ENCODE measurements around the gene TEX54.

The TEX54 gene

GRCh38 chr11:62832336-62833234 lies at the start of gene TEX54:
TEX54 (minus strand) TSS chr11:62832841.
- peaks cover 2% of the 10 kb centered on the region; the same call in 1 of the 2 replicates for H3K4me1 ChIP-seq (ENCODE audit: control insufficient read depth, insufficient read depth, low read length)
- POLR2A ChIA-PET = interaction anchor here (0.5 to 5.1 kb wide), 36 partner anchors 8 to 265 kb away, joined by 3 to 93 read pairs (median 6); partner anchors contain the start of genes BSCL2, EEF1G, GNG3 and HNRNPUL2
- H3K9me3 ChIP-seq (ENCODE audit: control insufficient read depth, insufficient read depth, low read depth, low read length) = no peaks in the 10 kb centered on the region
- H3K4me3 ChIP-seq (ENCODE audit: low read depth, low read length) = peak within 1 kb of the TSS; percentile 87
- H3K27ac ChIP-seq (ENCODE audit: extremely low read depth, low read depth, low read length) = peak within 1 kb of the TSS; percentile 88
- CTCF ChIA-PET = interaction anchor here (0.5 to 1.5 kb wide), 5 partner anchors 17 to 109 kb away, joined by 3 to 13 read pairs (median 4); partner anchors contain the start of gene TMEM179B
- H3K36me3 ChIP-seq (ENCODE audit: control insufficient read depth in 2 of 2, insufficient read depth in 1 of 2, low read length in 2 of 2) = peaks cover 0 to 58% of the 10 kb centered on the region in 2 experiments; a peak in 2 of 3 replicates
- no peak for TF ChIP-seq KLF7 (tag by site-specific recombination; IDR thresholded peaks at IDR 0.05; ENCODE audit: borderline replicate concordance)
- TF ChIP-seq ZNF19 (tag by site-specific recombination; IDR thresholded peaks at IDR 0.05; ENCODE audit: low read depth) = no peak
- peak; percentile 38; the same call in 1 of the 2 replicates for TF ChIP-seq ZBTB20 (tag by site-specific recombination; IDR thresholded peaks at IDR 0.05)
- 0 out of 2 replicates have a peak, but pooled peaks have one; percentile 16 for TF ChIP-seq ZNF660 (tag by site-specific recombination; IDR thresholded peaks at IDR 0.05)
- no peak for TF ChIP-seq ZNF354C (tag by site-specific recombination; IDR thresholded peaks at IDR 0.05; ENCODE audit: borderline replicate concordance, low read depth)
- TF ChIP-seq REST (tag by site-specific recombination; IDR thresholded peaks at IDR 0.05) = no peak
- TF ChIP-seq PRDM10 (tag by site-specific recombination; IDR thresholded peaks at IDR 0.05) = no peak
- TF ChIP-seq ZFP69B (tag by site-specific recombination; IDR thresholded peaks at IDR 0.05) = peak; percentile 34; the same call in 1 of the 2 replicates
- TF ChIP-seq ZNF548 (tag by site-specific recombination; IDR thresholded peaks at IDR 0.05) = no peak
- TF ChIP-seq ZNF830 (tag by site-specific recombination; IDR thresholded peaks at IDR 0.05; ENCODE audit: low read depth) = no peak
- TF ChIP-seq ZNF560 (tag by site-specific recombination; IDR thresholded peaks at IDR 0.05; ENCODE audit: borderline replicate concordance) = no peak
- TF ChIP-seq EGR2 (tag by site-specific recombination; IDR thresholded peaks at IDR 0.05; ENCODE audit: low read depth) = peak; percentile 49
- no peak for TF ChIP-seq ZNF426 (tag by site-specific recombination; IDR thresholded peaks at IDR 0.05)
- no peak for TF ChIP-seq ATF2 (tag by site-specific recombination; IDR thresholded peaks at IDR 0.05; ENCODE audit: low read depth)
- no peak for TF ChIP-seq ZNF626 (tag by site-specific recombination; IDR thresholded peaks at IDR 0.05)
- TF ChIP-seq ZNF221 (tag by site-specific recombination; IDR thresholded peaks at IDR 0.05; ENCODE audit: borderline replicate concordance) = no peak
- no peak for TF ChIP-seq ZNF416 (tag by site-specific recombination; IDR thresholded peaks at IDR 0.05)
- no peak for TF ChIP-seq ZNF645 (tag by site-specific recombination; IDR thresholded peaks at IDR 0.05)
- TF ChIP-seq ZNF26 (tag by site-specific recombination; IDR thresholded peaks at IDR 0.05) = no peak
- TF ChIP-seq ZNF529 (tag by site-specific recombination; IDR thresholded peaks at IDR 0.05; ENCODE audit: insufficient replicate concordance) = no peak
- no peak for TF ChIP-seq ZNF223 (tag by site-specific recombination; IDR thresholded peaks at IDR 0.05)
- peak; percentile 79 for TF ChIP-seq ZFHX2 (tag by site-specific recombination; conservative IDR thresholded peaks at IDR 0.05)
- TF ChIP-seq ZNF513 (tag by site-specific recombination; IDR thresholded peaks at IDR 0.05) = no peak

Measured in HEK293 (cell line).